ENCODE data around the gene DHX34.
"Not testable (repeated sequence)": the region's sequence is repeated elsewhere in the genome, so short reads cannot be mapped to it uniquely, and the experiment has no call there.

Gene DHX34

GRCh38 chr19:47363758-47364531 is 14.8 kb downstream of the DHX34 start:
- Mint-ChIP-seq H3K27me3 (no peaks in the 10 kb centered on the region), H3K4me1 (no peaks in the 10 kb centered on the region), H3K9me3 (no peaks in the 10 kb centered on the region), H3K27ac (no peak overlapping the region), H3K4me3 (no peak overlapping the region), H3K36me3 (peaks cover 37% of the 10 kb centered on the region)
- no peak for DNase-seq
- CTCF ChIA-PET = no interaction called here

- H3K36me3 Mint-ChIP-seq = peaks cover 33% of the 10 kb centered on the region
- H3K27me3 Mint-ChIP-seq, DNase-seq, H3K27ac Mint-ChIP-seq, H3K4me3 Mint-ChIP-seq, H3K9me3 Mint-ChIP-seq, H3K4me1 Mint-ChIP-seq: not testable (repeated sequence)
- CTCF ChIA-PET = interaction anchor here (1.5 kb wide), 1 partner anchor 26 kb away, joined by 5 read pairs; no protein-coding TSS in a partner anchor
Observed at GRCh38 chr19:47365455-47365854, 16.3 kb downstream of the DHX34 start.

- Mint-ChIP-seq H3K36me3 (peaks cover 15% of the 10 kb centered on the region), H3K27ac (no peak overlapping the region), H3K27me3 (no peaks in the 10 kb centered on the region), H3K9me3 (no peaks in the 10 kb centered on the region), H3K4me1 (no peaks in the 10 kb centered on the region), H3K4me3 (no peak overlapping the region)
- CTCF ChIA-PET = no interaction called here
- DNase-seq = no peak
Observed at GRCh38 chr19:47370045-47370611, 21.0 kb downstream of the DHX34 start.

- H3K4me1 Mint-ChIP-seq = no peaks in the 10 kb centered on the region
- H3K27me3 Mint-ChIP-seq = no peaks in the 10 kb centered on the region
- H3K4me3 Mint-ChIP-seq = no peak overlapping the region
- peaks cover 15% of the 10 kb centered on the region for H3K36me3 Mint-ChIP-seq
- CTCF ChIA-PET = no interaction called here
- H3K27ac Mint-ChIP-seq = no peak overlapping the region
- DNase-seq = no peak
- H3K9me3 Mint-ChIP-seq = no peaks in the 10 kb centered on the region
Observed at GRCh38 chr19:47371261-47371660, 22.1 kb downstream of the DHX34 start.

GRCh38 chr19:47372603-47373002 is 23.5 kb downstream of the DHX34 start:
- no peaks in the 10 kb centered on the region for H3K4me1 Mint-ChIP-seq
- peaks cover 9% of the 10 kb centered on the region for H3K36me3 Mint-ChIP-seq
- no peak overlapping the region for H3K27ac Mint-ChIP-seq
- DNase-seq = no peak
- H3K27me3 Mint-ChIP-seq = no peaks in the 10 kb centered on the region
- CTCF ChIA-PET = no interaction called here
- no peaks in the 10 kb centered on the region for H3K9me3 Mint-ChIP-seq
- no peak overlapping the region for H3K4me3 Mint-ChIP-seq

DNA sequence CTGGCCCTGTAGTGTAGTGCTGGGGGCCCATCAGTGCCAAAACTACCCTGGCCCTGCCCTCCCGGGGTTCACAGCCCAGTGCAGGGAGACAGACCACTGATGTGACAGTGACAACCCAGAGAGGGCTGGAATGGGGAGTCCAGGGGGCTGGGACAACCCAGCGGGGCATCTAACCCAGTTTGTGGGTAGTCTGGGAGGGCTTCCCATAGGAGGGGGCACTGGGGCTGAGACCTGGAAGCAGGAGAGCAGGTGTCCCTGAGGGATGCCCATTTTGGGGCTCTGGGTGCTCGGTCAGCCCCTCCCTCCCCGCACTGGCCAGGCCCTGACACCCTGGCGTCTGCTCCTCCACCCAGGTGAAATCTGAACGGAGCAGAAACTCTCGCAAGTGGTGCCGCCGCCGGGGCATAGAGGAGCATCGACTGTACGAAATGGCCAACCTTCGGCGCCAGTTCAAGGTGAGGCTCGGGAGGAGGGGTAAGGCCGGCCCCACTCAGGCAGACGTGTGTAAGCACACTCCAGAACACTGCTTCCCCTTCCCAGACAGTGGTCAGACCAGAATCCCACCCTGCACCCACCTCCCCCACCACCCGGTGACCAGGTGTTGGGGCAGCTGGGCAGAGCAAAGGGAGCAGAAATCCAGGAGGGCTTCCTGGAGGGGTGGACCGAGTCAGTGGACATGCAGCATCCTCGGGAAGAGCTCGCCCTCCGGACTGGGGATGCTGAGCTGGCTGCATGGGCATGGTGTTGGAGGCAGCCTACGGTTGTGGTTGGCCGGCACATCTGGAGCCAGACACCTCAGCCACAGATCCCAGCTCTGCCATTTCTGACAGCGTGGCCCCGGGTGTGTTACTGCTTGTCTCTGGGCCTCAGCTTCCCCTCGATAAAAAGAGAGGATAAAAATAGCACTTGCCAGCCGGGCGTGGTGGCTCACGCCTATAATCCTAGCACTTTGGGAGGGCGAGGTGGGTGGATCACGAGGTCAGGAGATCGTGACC is 24.4 kb downstream of the DHX34 start:
- H3K27me3 Mint-ChIP-seq = no peaks in the 10 kb centered on the region

GRCh38 chr19:47374876-47375693 is 26.0 kb downstream of the DHX34 start:
- no peak overlapping the region for H3K4me3 Mint-ChIP-seq
- DNase-seq = no peak
- H3K27ac Mint-ChIP-seq = no peak overlapping the region
- H3K4me1 Mint-ChIP-seq = peaks cover 2% of the 10 kb centered on the region
- H3K36me3 Mint-ChIP-seq = peaks cover 5% of the 10 kb centered on the region
- H3K27me3 Mint-ChIP-seq = no peaks in the 10 kb centered on the region
- CTCF ChIA-PET = interaction anchor here (1.8 kb wide), 1 partner anchor 16 kb away, joined by 6 read pairs; no protein-coding TSS in a partner anchor
- no peaks in the 10 kb centered on the region for H3K9me3 Mint-ChIP-seq

More for the DNA sequence above, 24.4 kb downstream of the DHX34 start:
- Mint-ChIP-seq H3K4me1 (no peaks in the 10 kb centered on the region), H3K4me3 (no peak overlapping the region), H3K9me3 (no peaks in the 10 kb centered on the region), H3K27ac (no peak overlapping the region), H3K36me3 (peaks cover 10% of the 10 kb centered on the region)
- CTCF ChIA-PET = interaction anchor here (0.9 to 1.8 kb wide), 2 partner anchors 17 to 298 kb away, joined by 4 to 6 read pairs; no protein-coding TSS in a partner anchor
- DNase-seq = no peak

GRCh38 chr19:47375694-47376588 is 26.8 kb downstream of the DHX34 start:
- no peaks in the 10 kb centered on the region for H3K27me3 Mint-ChIP-seq
- H3K4me3 Mint-ChIP-seq = no peak overlapping the region
- no peak for DNase-seq
- H3K9me3 Mint-ChIP-seq = no peaks in the 10 kb centered on the region
- CTCF ChIA-PET = no interaction called here
- H3K27ac Mint-ChIP-seq = no peak overlapping the region
- peaks cover 12% of the 10 kb centered on the region for H3K36me3 Mint-ChIP-seq
- peaks cover 8% of the 10 kb centered on the region for H3K4me1 Mint-ChIP-seq

DNA sequence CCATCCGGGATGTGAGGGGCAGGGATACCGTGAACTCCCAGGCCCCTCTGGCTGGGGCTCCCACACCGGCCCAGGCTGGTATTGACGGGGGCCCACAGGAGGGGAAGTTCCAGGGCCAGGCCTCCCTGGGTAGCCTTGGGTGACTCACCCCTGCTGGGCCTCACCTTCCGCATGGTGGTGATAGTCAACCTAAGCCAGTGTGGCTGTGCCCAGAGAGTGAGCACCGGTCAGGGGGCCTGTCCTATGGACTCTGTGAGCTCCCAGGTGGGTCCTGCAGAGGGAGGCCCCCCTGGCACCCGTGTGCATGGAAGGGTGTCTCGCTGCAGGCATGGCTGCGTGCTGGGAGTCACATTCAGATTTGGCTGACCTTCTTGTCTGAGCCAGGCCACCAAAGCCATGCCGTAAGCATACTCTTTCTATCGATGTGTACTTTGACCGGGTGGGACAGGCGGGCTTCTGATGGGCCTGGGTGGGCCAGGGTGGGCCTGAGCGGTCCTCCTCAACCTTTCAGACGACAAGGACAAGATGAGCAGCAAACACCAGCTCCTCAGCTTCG is 27.6 kb downstream of the DHX34 start:
- H3K36me3 Mint-ChIP-seq = peaks cover 17% of the 10 kb centered on the region
- no peaks in the 10 kb centered on the region for H3K27me3 Mint-ChIP-seq
- no peak overlapping the region for H3K4me3 Mint-ChIP-seq
- no peaks in the 10 kb centered on the region for H3K9me3 Mint-ChIP-seq
- H3K27ac Mint-ChIP-seq = no peak overlapping the region
- CTCF ChIA-PET = no interaction called here
- peaks cover 14% of the 10 kb centered on the region for H3K4me1 Mint-ChIP-seq
- no peak for DNase-seq

DNA sequence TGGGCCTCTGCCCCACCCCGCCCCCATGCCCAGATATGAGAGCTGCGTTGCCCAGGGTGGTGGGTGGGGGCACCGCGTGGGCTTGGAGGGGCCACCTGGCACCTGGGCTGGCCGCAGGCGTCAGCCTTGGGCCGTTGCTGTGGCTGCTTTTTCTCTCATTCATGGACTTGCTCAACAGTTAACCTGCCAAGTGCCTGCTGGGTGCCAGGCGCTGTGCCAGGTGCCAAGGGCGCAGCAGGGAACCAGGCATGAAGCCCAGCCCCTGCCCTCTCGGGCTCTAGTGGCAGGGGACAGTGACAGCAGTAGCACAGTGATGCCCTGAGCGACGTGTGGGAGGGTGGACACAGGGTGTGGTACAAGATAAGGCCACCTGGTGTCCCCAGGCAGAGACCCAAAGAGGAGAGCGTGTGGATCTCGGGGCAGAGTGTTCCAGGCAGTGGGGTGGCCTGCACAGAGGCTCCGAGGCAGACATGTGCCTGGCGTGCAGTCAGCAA is 28.1 kb downstream of the DHX34 start:
- Mint-ChIP-seq H3K27ac (no peak overlapping the region), H3K36me3 (peaks cover 19% of the 10 kb centered on the region), H3K27me3 (no peaks in the 10 kb centered on the region), H3K4me1 (peaks cover 20% of the 10 kb centered on the region), H3K9me3 (no peaks in the 10 kb centered on the region), H3K4me3 (no peak overlapping the region)
- CTCF ChIA-PET = interaction anchor here (1.0 kb wide), 1 partner anchor 14 kb away, joined by 3 read pairs; no protein-coding TSS in a partner anchor
- no peak for DNase-seq

- peaks cover 21% of the 10 kb centered on the region for H3K4me1 Mint-ChIP-seq
- CTCF ChIA-PET = interaction anchor here (1.0 kb wide), 1 partner anchor 13 kb away, joined by 3 read pairs; no protein-coding TSS in a partner anchor
- peaks cover 19% of the 10 kb centered on the region for H3K36me3 Mint-ChIP-seq
- H3K27me3 Mint-ChIP-seq = no peaks in the 10 kb centered on the region
- no peaks in the 10 kb centered on the region for H3K9me3 Mint-ChIP-seq
- H3K4me3 Mint-ChIP-seq = no peak overlapping the region
- no peak for DNase-seq
- no peak overlapping the region for H3K27ac Mint-ChIP-seq
Observed at GRCh38 chr19:47377801-47378200, 28.7 kb downstream of the DHX34 start.

- CTCF ChIA-PET = interaction anchor here (1.0 kb wide), 1 partner anchor 13 kb away, joined by 3 read pairs; no protein-coding TSS in a partner anchor
- Mint-ChIP-seq H3K9me3 (no peaks in the 10 kb centered on the region), H3K4me1 (peaks cover 24% of the 10 kb centered on the region), H3K27ac (no peak overlapping the region), H3K27me3 (no peaks in the 10 kb centered on the region), H3K36me3 (peaks cover 19% of the 10 kb centered on the region), H3K4me3 (no peak overlapping the region)
- DNase-seq = no peak
Observed at GRCh38 chr19:47378246-47378645, 29.1 kb downstream of the DHX34 start.

All from activated naive CD4-positive, alpha-beta T cell treated with anti-CD3 and anti-CD28 coated beads, Interleukin-2, amount 10 ng/mL, durations not matched to agents 7 days and 5 days (primary cell).